ENCODE data around the gene GAB4. TPM values are rescaled to one million over a fixed set of nuclear protein-coding genes. Genes with fewer than 3 reads are reported as not detected.

The GAB4 gene
- total and polyA plus RNA-seq, 2 of the 8 experiments (the other 6 are each of a cell fraction or from before 2014, with no cell fraction given), result 0.03 to 0.17 TPM

DNA sequence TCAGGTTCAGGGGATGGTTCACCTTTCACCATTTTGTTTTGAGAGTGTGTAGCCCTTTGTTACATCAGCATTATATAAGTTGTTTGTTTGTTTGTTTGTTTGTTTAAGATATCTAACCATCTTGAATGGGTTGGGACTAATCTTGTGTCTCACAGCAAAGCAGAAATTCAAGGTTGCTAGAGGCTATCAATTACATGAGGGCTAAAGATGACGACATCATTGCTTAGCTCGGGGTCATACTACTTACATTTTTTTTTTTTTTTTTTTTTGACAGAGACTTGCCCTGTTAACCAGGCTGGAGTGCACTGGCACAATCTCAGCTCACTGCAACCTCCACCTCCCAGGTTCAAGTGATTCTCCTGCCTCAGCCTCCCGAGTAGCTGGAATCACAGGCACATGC is 95.7 kb downstream of the GAB4 start:
- no peaks in the 10 kb centered on the region for H3K79me1 ChIP-seq (ENCODE audit: low read depth, low read length)
- H2BK5ac ChIP-seq (ENCODE audit: low read depth, low read length), result no peak overlapping the region
- no peak overlapping the region for H3K27ac ChIP-seq (ENCODE audit: low read depth, low read length)
- H3K23me2 ChIP-seq (ENCODE audit: low read depth, low read length), result no peaks in the 10 kb centered on the region
- H3K9ac ChIP-seq (replicated peaks in 1 of 4; ENCODE audit: extremely low read depth in 1 of 4, low read depth in 3 of 4, low read length in 3 of 4), result no peak overlapping the region
- H2BK20ac ChIP-seq (ENCODE audit: low read length), result no peak overlapping the region
- no peak overlapping the region for H3K4ac ChIP-seq (replicated peaks; ENCODE audit: insufficient read length, low read depth, low read length)
- H4K8ac ChIP-seq (ENCODE audit: extremely low read depth, insufficient read depth, low read length), result no peak overlapping the region
- H2AFZ ChIP-seq (ENCODE audit: low read length), result no peak overlapping the region
- H3K9me3 ChIP-seq (ENCODE audit: insufficient read depth in 2 of 2, low read depth in 1 of 2, low read length in 1 of 2), result no peaks in the 10 kb centered on the region
- no peak overlapping the region for H3K56ac ChIP-seq (replicated peaks; ENCODE audit: insufficient read length, low read depth, low read length)
- no peaks in the 10 kb centered on the region for H3K36me3 ChIP-seq (ENCODE audit: control insufficient read depth in 2 of 4, insufficient read depth in 4 of 4, low read length in 3 of 4)
- FAIRE-seq (no peak), DNase-seq (ENCODE audit: low read depth in 1 of 2, low spot score in 2 of 2) (no peak)
- no peak overlapping the region for H3K14ac ChIP-seq (ENCODE audit: insufficient read length)
- H3K4me3 ChIP-seq (ENCODE audit: extremely low read depth in 1 of 4, insufficient read depth in 2 of 4, low read depth in 3 of 4, low read length in 4 of 4), result no peak overlapping the region
- ChIA-PET POLR2A (ENCODE audit: partially characterized antibody) (no interaction called here), CTCF (ENCODE audit: partially characterized antibody) (no interaction called here)
- H3K4me2 ChIP-seq (ENCODE audit: insufficient read depth in 1 of 2, low read depth in 2 of 2, low read length in 2 of 2), result no peak overlapping the region
- H2BK120ac ChIP-seq (replicated peaks; ENCODE audit: low read depth, low read length), result no peak overlapping the region
- H3K79me2 ChIP-seq (ENCODE audit: control insufficient read depth in 1 of 2, insufficient read depth in 2 of 2, low read length in 2 of 2), result no peaks in the 10 kb centered on the region
- 82% methylated on average over 3 of the region's 3 CpGs; no CpG with 5 or more reads in 1 of the 2 experiments for WGBS, 2 experiments (ENCODE audit: extremely low coverage in 1 of 2, insufficient coverage in 1 of 2, insufficient read length in 1 of 2, insufficient replicate concordance in 2 of 2, low coverage in 1 of 2, low lambda C conversion rate in 2 of 2, missing lambda C conversion rate in 1 of 2)
- H2AK5ac ChIP-seq (ENCODE audit: low read depth, low read length), result no peak overlapping the region
- no peak overlapping the region for H4K91ac ChIP-seq (replicated peaks; ENCODE audit: insufficient read length, low read length)
- TF ChIP-seq YY1 (IDR thresholded peaks at IDR 0.05; ENCODE audit: low read depth, low read length), result no peak
- H3K27me3 ChIP-seq (replicated peaks in 1 of 4; ENCODE audit: control insufficient read depth in 3 of 4, extremely low read depth in 1 of 4, insufficient read depth in 3 of 4, low read length in 3 of 4), result 0 out of 7 replicates have a peak, but pooled peaks cover 0 to 2% (median 0%) of the 10 kb centered on the region in 4 experiments
- H3K18ac ChIP-seq (ENCODE audit: extremely low read depth, low read length), result no peak overlapping the region
- H3K23ac ChIP-seq (ENCODE audit: insufficient read length), result no peak overlapping the region
- no peak overlapping the region for H4K5ac ChIP-seq (ENCODE audit: insufficient read length, low read depth, low read length)
- H2BK15ac ChIP-seq (ENCODE audit: low read length), result no peak overlapping the region
- no peak overlapping the region for H2BK12ac ChIP-seq (ENCODE audit: low read depth, low read length)
- no peaks in the 10 kb centered on the region for H4K20me1 ChIP-seq (replicated peaks in 1 of 2; ENCODE audit: control insufficient read depth in 1 of 2, insufficient read depth in 2 of 2, low read length in 2 of 2)
- H3K4me1 ChIP-seq (replicated peaks in 1 of 4; ENCODE audit: control insufficient read depth in 3 of 4, insufficient read depth in 4 of 4, low read length in 3 of 4), result no peaks in the 10 kb centered on the region

Other genes with a start within 250 kb of the GAB4 start
- gene XKR3, start 182.8 kb downstream of the GAB4 start, total RNA-seq (2021; fragmentation: NEBNext Ultra II Directional; extraction: Animal tissue kit (Norgen Biotek cat#: 25700)), result 0.17 and 0.25 TPM in 2 replicates
- gene XKR3, start 182.8 kb downstream of the GAB4 start, polyA plus RNA-seq (2011; rRNA removed), result not detected in 2 replicates
- 7.1 and 9.9 TPM in 2 replicates for gene IL17RA, start 76.8 kb upstream of the GAB4 start, total RNA-seq (2021; fragmentation: NEBNext Ultra II Directional; extraction: Animal tissue kit (Norgen Biotek cat#: 25700))
- gene IL17RA, start 76.8 kb upstream of the GAB4 start, polyA plus RNA-seq (2011; rRNA removed), result 5.6 and 9.3 TPM in 2 replicates
- gene TMEM121B, start 113.1 kb upstream of the GAB4 start, total RNA-seq (2021; fragmentation: NEBNext Ultra II Directional; extraction: Animal tissue kit (Norgen Biotek cat#: 25700)), result 6.7 and 6.9 TPM in 2 replicates
- gene TMEM121B, start 113.1 kb upstream of the GAB4 start, polyA plus RNA-seq (2011; rRNA removed), result 4.3 and 4.9 TPM in 2 replicates
- 68.3 and 69.3 TPM in 2 replicates for gene HDHD5, start 151.1 kb upstream of the GAB4 start, total RNA-seq (2021; fragmentation: NEBNext Ultra II Directional; extraction: Animal tissue kit (Norgen Biotek cat#: 25700))
- 123 and 147 TPM in 2 replicates for gene HDHD5, start 151.1 kb upstream of the GAB4 start, polyA plus RNA-seq (2011; rRNA removed)
- 31.5 and 35.6 TPM in 2 replicates for gene ADA2, start 211.2 kb upstream of the GAB4 start, total RNA-seq (2021; fragmentation: NEBNext Ultra II Directional; extraction: Animal tissue kit (Norgen Biotek cat#: 25700))
- gene ADA2, start 211.2 kb upstream of the GAB4 start, polyA plus RNA-seq (2011; rRNA removed), result 42.2 and 47.9 TPM in 2 replicates

Data from H1 (cell line).